ENCODE measurements around the gene ATRIP. TPM values are rescaled to one million over a fixed set of nuclear protein-coding genes. Genes with fewer than 3 reads are reported as not detected.
A peak's percentile ranks its signal among the peaks of the same experiment; 100 is the strongest.

ATRIP gene
- polyA plus RNA-seq, 3 donors = 1.8 to 4.7 (median 2.8) TPM

GRCh38 chr3:48410205-48411040 lies 36.1 kb upstream of the ATRIP start:
- H3K4me2 ChIP-seq (replicated peaks; ENCODE audit: extremely low read depth, low read length, poor library complexity, severe bottlenecking) = no peak overlapping the region
- no peaks in the 10 kb centered on the region for H3K36me3 Mint-ChIP-seq
- H3K4me1 ChIP-seq (ENCODE audit: control insufficient read depth in 1 of 2, insufficient read depth in 2 of 2, low read length in 2 of 2) = no peaks in the 10 kb centered on the region
- H3K4me1 Mint-ChIP-seq = no peaks in the 10 kb centered on the region
- H3K27ac Mint-ChIP-seq = peak overlapping the region in 2 of 7 donors; percentile 42 to 61
- 97% methylated on average over 12 of the region's 16 CpGs for WGBS (ENCODE audit: insufficient coverage)
- no peak overlapping the region for H3K4me3 ChIP-seq (replicated peaks in 1 of 3; ENCODE audit: low read depth in 2 of 3, low read length in 3 of 3)
- H3K36me3 ChIP-seq (replicated peaks in 1 of 2; ENCODE audit: control insufficient read depth in 1 of 2, insufficient read depth in 2 of 2, low read length in 2 of 2) = no peaks in the 10 kb centered on the region
- H3K9me3 ChIP-seq (replicated peaks in 1 of 2; ENCODE audit: control insufficient read depth in 1 of 2, insufficient read depth in 1 of 2, low read length in 2 of 2) = no peaks in the 10 kb centered on the region
- H3K27me3 ChIP-seq (ENCODE audit: control insufficient read depth in 2 of 2, insufficient read depth in 2 of 2, low read length in 2 of 2) = no peaks in the 10 kb centered on the region
- no peak overlapping the region for H3K27ac ChIP-seq (ENCODE audit: low read depth in 1 of 2, low read length in 2 of 2)
- H2AFZ ChIP-seq (ENCODE audit: insufficient read depth, low read depth, low read length, poor library complexity, severe bottlenecking) = no peak overlapping the region
- no peaks in the 10 kb centered on the region for H3K79me2 ChIP-seq (ENCODE audit: insufficient read depth, low read length)
- H3K4me3 Mint-ChIP-seq = no peak overlapping the region
- peaks cover 0 to 4% (median 2%) of the 10 kb centered on the region in 3 donors for H3K27me3 Mint-ChIP-seq (ENCODE audit: low read depth in 3 of 3)
- H4K20me1 ChIP-seq (ENCODE audit: insufficient read depth, low read length) = no peaks in the 10 kb centered on the region
- intact Hi-C loops (cut with micrococcal nuclease) = no loop called here
- no peak for DNase-seq
- no peak overlapping the region for H3K9ac ChIP-seq (ENCODE audit: insufficient read depth, low read length, poor library complexity, severe bottlenecking)
- H3K9me3 Mint-ChIP-seq = no peaks in the 10 kb centered on the region
- no peak for TF ChIP-seq CTCF (IDR thresholded peaks at IDR 0.05)

GRCh38 chr3:48411041-48411588 lies 35.4 kb upstream of the ATRIP start:
- Histone ChIP-seq H3K4me3 (replicated peaks in 1 of 3; ENCODE audit: low read depth in 2 of 3, low read length in 3 of 3) (no peak overlapping the region), H3K27ac (ENCODE audit: low read depth in 1 of 2, low read length in 2 of 2) (no peak overlapping the region), H3K9me3 (replicated peaks in 1 of 2; ENCODE audit: control insufficient read depth in 1 of 2, insufficient read depth in 1 of 2, low read length in 2 of 2) (no peaks in the 10 kb centered on the region), H3K4me1 (ENCODE audit: control insufficient read depth in 1 of 2, insufficient read depth in 2 of 2, low read length in 2 of 2) (no peaks in the 10 kb centered on the region), H3K79me2 (ENCODE audit: insufficient read depth, low read length) (no peaks in the 10 kb centered on the region), H2AFZ (ENCODE audit: insufficient read depth, low read depth, low read length, poor library complexity, severe bottlenecking) (no peak overlapping the region), H3K27me3 (ENCODE audit: control insufficient read depth in 2 of 2, insufficient read depth in 2 of 2, low read length in 2 of 2) (no peaks in the 10 kb centered on the region), H4K20me1 (ENCODE audit: insufficient read depth, low read length) (no peaks in the 10 kb centered on the region), H3K9ac (ENCODE audit: insufficient read depth, low read length, poor library complexity, severe bottlenecking) (no peak overlapping the region), H3K36me3 (replicated peaks in 1 of 2; ENCODE audit: control insufficient read depth in 1 of 2, insufficient read depth in 2 of 2, low read length in 2 of 2) (no peaks in the 10 kb centered on the region), H3K4me2 (replicated peaks; ENCODE audit: extremely low read depth, low read length, poor library complexity, severe bottlenecking) (no peak overlapping the region)
- Mint-ChIP-seq H3K27me3 (ENCODE audit: low read depth in 3 of 3) (peaks cover 0 to 4% (median 2%) of the 10 kb centered on the region in 3 donors), H3K4me3 (no peak overlapping the region), H3K4me1 (no peaks in the 10 kb centered on the region), H3K27ac (peak overlapping the region in 1 of 7 donors; percentile 61), H3K36me3 (no peaks in the 10 kb centered on the region), H3K9me3 (no peaks in the 10 kb centered on the region)
- DNase-seq = no peak
- intact Hi-C loops (cut with micrococcal nuclease) = no loop called here
- 96% methylated on average over 5 of the region's 9 CpGs for whole genome bisulfite sequencing (ENCODE audit: insufficient coverage)
- TF ChIP-seq CTCF (IDR thresholded peaks at IDR 0.05) = no peak
